Naive B cell (primary cell): ENCODE measurements around the gene SEPTIN10. TPM values are rescaled to one million over a fixed set of nuclear protein-coding genes. Genes with fewer than 3 reads are reported as not detected.
"Not testable (repeated sequence)": the region's sequence is repeated elsewhere in the genome, so short reads cannot be mapped to it uniquely, and the experiment has no call there.

Experiments used
- ATAC-seq, 2 donors: fragments of 150-1000 bp; cut with Tn5 transposase; 2 replicates each; pipeline ENCODE4 v1.10.0; 2021; ENCODE audit warnings: low read depth in 2 of 2, mild to moderate bottlenecking in 2 of 2, moderate library complexity in 2 of 2
- DNase-seq: peaks from one replicate; pipeline ENCODE4 v3.0.0; 2022
- H3K27ac Mint-ChIP-seq, 6 donors: one replicate each; pipeline ENCODE4 v1.8.0; 2020 to 2022; ENCODE audit warnings: mild to moderate bottlenecking in 6 of 6, mixed read lengths in 6 of 6, moderate library complexity in 5 of 6, inconsistent platforms in 2 of 6
- H3K27me3 Mint-ChIP-seq, 3 donors: one replicate each; pipeline ENCODE4 v1.8.0; 2021 to 2022; ENCODE audit warnings: mixed read lengths in 3 of 3, mild to moderate bottlenecking in 1 of 3
- H3K36me3 Mint-ChIP-seq, 2 donors: one replicate each; pipeline ENCODE4 v1.8.0; 2020 to 2022; ENCODE audit warnings: mixed read lengths in 2 of 2, inconsistent platforms in 1 of 2, mild to moderate bottlenecking in 1 of 2
- H3K4me1 Mint-ChIP-seq, 3 donors: one replicate each; pipeline ENCODE4 v1.8.0; 2020 to 2022; ENCODE audit warnings: mixed read lengths in 3 of 3, inconsistent platforms in 1 of 3, mild to moderate bottlenecking in 1 of 3, moderate library complexity in 1 of 3
- H3K4me3 Mint-ChIP-seq, 8 donors: one replicate each; pipeline ENCODE4 v1.8.0; 2020 to 2022; ENCODE audit warnings: mild to moderate bottlenecking in 8 of 8, mixed read lengths in 8 of 8, moderate library complexity in 8 of 8, inconsistent platforms in 2 of 8
- H3K9me3 Mint-ChIP-seq, 7 donors: one replicate each; pipeline ENCODE4 v1.8.0; 2020 to 2022; ENCODE audit warnings: mixed read lengths in 7 of 7, mild to moderate bottlenecking in 5 of 7, inconsistent platforms in 2 of 7, moderate library complexity in 1 of 7
- polyA plus RNA-seq, 6 donors: library from polyadenylated mRNA; unstranded; fragments of 300-500 nt; fragmentation: Illumina TruSeq; gene quantifications; one replicate each; pipeline ENCODE4 v1.2.3, GENCODE V29; 2021; ENCODE audit warnings: low read depth in 6 of 6

Gene SEPTIN10
- polyA plus RNA-seq, 6 donors from 2014 or later: 0.41 to 1.8 (median 0.84) TPM; not detected in 1

DNA sequence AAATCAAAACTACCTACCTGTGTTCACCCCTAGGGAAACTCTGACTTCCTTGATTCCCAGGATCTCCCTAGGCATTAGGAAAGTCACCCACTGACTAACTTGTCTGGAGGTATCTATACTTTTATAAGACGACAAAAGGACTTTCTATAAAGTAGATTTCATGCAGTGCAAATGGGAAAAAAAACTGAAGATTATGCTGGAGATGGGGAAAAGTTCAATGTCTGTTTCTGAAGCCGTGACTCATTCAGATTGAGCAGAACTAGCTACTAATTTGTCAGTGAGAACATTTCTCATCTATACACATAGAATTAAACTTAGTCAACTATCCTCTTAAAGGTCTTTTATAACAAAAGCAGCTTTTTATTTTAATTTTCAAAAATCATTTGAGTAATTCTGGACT is 6.0 kb downstream of the SEPTIN10 start:
- Mint-ChIP-seq H3K4me1 (peaks cover 0 to 5% (median 3%) of the 10 kb centered on the region in 3 donors), H3K36me3 (peaks cover 1 to 6% of the 10 kb centered on the region in 2 donors), H3K27ac (no peak overlapping the region), H3K27me3 (peaks cover 47 to 75% (median 50%) of the 10 kb centered on the region in 3 donors), H3K4me3 (no peak overlapping the region), H3K9me3 (peaks cover 0 to 28% (median 3%) of the 10 kb centered on the region in 7 donors)
- DNase-seq: no peak
- ATAC-seq: no peak

- peaks cover 42 to 71% (median 47%) of the 10 kb centered on the region in 3 donors for H3K27me3 Mint-ChIP-seq
- no peak overlapping the region for H3K4me3 Mint-ChIP-seq
- ATAC-seq (no peak), DNase-seq (no peak)
- peaks cover 0 to 5% (median under 1%) of the 10 kb centered on the region in 7 donors for H3K9me3 Mint-ChIP-seq
- H3K27ac Mint-ChIP-seq: no peak overlapping the region
- H3K4me1 Mint-ChIP-seq: peaks cover 0 to 4% (median 0%) of the 10 kb centered on the region in 3 donors
- H3K36me3 Mint-ChIP-seq: peaks cover 0 to 3% of the 10 kb centered on the region in 2 donors
Observed at GRCh38 chr2:109604597-109604996, 9.2 kb downstream of the SEPTIN10 start.

DNA sequence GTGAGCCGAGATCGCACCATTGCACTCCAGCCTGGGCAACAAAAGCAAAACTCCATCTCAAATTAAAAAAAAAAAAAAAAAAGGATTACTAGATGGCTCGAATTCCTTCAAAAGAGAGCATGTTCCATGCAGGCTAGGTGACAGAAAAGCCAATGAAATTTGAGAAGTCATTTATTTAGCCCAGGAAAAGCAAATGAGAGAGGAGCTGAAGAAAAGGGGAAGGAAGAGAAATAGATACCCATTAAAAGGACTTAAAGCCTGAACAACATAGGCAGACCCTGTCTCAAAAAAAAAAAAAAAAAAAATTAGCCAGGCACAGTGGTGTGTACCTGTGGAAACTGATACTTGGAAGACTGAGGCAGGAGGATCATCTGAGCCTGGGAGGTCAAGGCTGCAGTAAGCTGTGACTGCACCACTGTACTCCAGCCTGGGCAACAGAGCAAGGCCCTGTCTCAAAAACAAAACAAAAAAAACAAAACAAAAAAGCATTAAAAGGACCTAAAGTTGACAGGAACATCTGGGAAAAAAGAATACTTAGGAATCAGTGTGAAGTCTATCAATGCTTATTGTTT is 11.1 kb downstream of the SEPTIN10 start:
- peaks cover 28 to 54% (median 30%) of the 10 kb centered on the region in 3 donors for H3K27me3 Mint-ChIP-seq
- no peaks in the 10 kb centered on the region for H3K36me3 Mint-ChIP-seq
- no peak overlapping the region for H3K4me3 Mint-ChIP-seq
- H3K9me3 Mint-ChIP-seq: no peaks in the 10 kb centered on the region
- no peak for ATAC-seq
- no peaks in the 10 kb centered on the region for H3K4me1 Mint-ChIP-seq
- no peak for DNase-seq
- no peak overlapping the region for H3K27ac Mint-ChIP-seq

- H3K36me3 Mint-ChIP-seq: no peaks in the 10 kb centered on the region
- no peak overlapping the region for H3K4me3 Mint-ChIP-seq
- peaks cover 22 to 50% (median 25%) of the 10 kb centered on the region in 3 donors for H3K27me3 Mint-ChIP-seq
Observed at GRCh38 chr2:109601783-109602182, 12.0 kb downstream of the SEPTIN10 start.

GRCh38 chr2:109597283-109597682 is 16.5 kb downstream of the SEPTIN10 start:
- peaks cover 15 to 33% (median 27%) of the 10 kb centered on the region in 3 donors for H3K27me3 Mint-ChIP-seq
- no peak for DNase-seq
- H3K4me1 Mint-ChIP-seq: no peaks in the 10 kb centered on the region
- ATAC-seq: no peak
- no peak overlapping the region for H3K27ac Mint-ChIP-seq
- H3K36me3 Mint-ChIP-seq: no peaks in the 10 kb centered on the region
- H3K9me3 Mint-ChIP-seq: no peaks in the 10 kb centered on the region
- H3K4me3 Mint-ChIP-seq: no peak overlapping the region

More at GRCh38 chr2:109601783-109602182, 12.0 kb downstream of the SEPTIN10 start:
- Mint-ChIP-seq H3K4me1 (no peaks in the 10 kb centered on the region), H3K27ac (no peak overlapping the region), H3K9me3 (no peaks in the 10 kb centered on the region)
- ATAC-seq: no peak
- DNase-seq: no peak

- DNase-seq (no peak), ATAC-seq (no peak)
- no peak overlapping the region for H3K4me3 Mint-ChIP-seq
- H3K27ac Mint-ChIP-seq: no peak overlapping the region
- H3K36me3 Mint-ChIP-seq: no peaks in the 10 kb centered on the region
- peaks cover 8 to 24% (median 16%) of the 10 kb centered on the region in 3 donors for H3K27me3 Mint-ChIP-seq
- H3K4me1 Mint-ChIP-seq: no peaks in the 10 kb centered on the region
- no peaks in the 10 kb centered on the region for H3K9me3 Mint-ChIP-seq
Observed at GRCh38 chr2:109595644-109596043, 18.1 kb downstream of the SEPTIN10 start.

DNA sequence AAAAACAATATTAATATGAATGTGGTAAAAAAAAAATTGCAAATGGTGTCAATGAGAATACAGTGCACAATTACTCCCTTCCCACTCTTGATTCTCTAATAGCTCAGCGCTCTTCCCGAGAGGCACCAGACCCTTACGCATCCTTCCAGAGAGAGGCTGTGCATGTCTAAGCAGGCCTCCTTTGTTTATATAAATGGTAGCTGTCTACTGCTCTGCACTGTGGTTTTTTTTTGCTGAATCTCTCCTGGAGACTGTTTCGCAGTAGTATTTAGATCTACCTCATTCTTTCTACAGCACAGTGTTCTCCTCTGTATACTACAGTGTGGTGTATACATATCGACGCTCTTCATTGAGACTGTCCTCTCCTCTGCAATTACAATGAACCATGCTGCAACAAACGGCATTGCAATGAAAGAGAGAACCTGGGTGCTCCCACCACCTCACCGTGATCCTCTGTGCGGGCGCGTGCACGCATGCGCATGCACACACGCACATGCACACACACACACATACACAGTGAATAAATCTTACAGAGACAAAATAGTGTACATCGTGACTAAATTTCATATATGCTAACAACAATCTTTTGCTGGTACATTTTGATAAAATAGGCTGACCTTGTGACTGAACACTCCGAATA is 19.4 kb downstream of the SEPTIN10 start:
- Mint-ChIP-seq H3K9me3 (no peaks in the 10 kb centered on the region), H3K36me3 (no peaks in the 10 kb centered on the region)

DNA sequence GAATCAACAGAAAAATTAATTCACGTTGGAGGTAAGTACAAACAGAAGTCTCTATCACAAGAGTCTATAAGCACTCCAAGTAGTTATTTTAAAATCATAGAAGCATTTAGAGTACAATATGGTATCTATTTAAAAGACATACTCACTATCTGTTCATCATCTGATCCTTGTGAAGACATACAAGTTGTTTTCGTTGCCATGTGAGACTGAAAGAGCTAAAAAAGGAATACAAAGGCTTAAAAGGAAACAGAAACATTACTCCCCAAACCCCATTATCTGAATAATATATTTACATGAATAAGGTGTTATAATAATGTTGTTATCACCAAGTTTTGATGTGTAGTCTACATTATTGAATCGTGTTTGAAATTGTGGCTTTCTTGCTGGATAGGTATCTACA is 20.9 kb downstream of the SEPTIN10 start:
- Mint-ChIP-seq H3K4me1 (no peaks in the 10 kb centered on the region), H3K27me3 (peaks cover 0 to 16% (median 10%) of the 10 kb centered on the region in 3 donors), H3K9me3 (no peaks in the 10 kb centered on the region), H3K27ac (no peak overlapping the region), H3K36me3 (no peaks in the 10 kb centered on the region), H3K4me3 (no peak overlapping the region)
- no peak for DNase-seq
- no peak for ATAC-seq

More for the DNA sequence above, 19.4 kb downstream of the SEPTIN10 start:
- ATAC-seq: no peak
- H3K27ac Mint-ChIP-seq: no peak overlapping the region
- DNase-seq: no peak
- H3K27me3 Mint-ChIP-seq: peaks cover 0 to 16% (median 10%) of the 10 kb centered on the region in 3 donors
- no peak overlapping the region for H3K4me3 Mint-ChIP-seq
- H3K4me1 Mint-ChIP-seq: no peaks in the 10 kb centered on the region

GRCh38 chr2:109591206-109591605 is 22.6 kb downstream of the SEPTIN10 start:
- DNase-seq (no peak), ATAC-seq (no peak)
- Mint-ChIP-seq H3K4me1 (no peaks in the 10 kb centered on the region), H3K9me3 (peaks cover 0 to 2% (median 0%) of the 10 kb centered on the region in 7 donors), H3K27me3 (peaks cover 0 to 17% (median 16%) of the 10 kb centered on the region in 3 donors), H3K4me3 (no peak overlapping the region), H3K36me3 (no peaks in the 10 kb centered on the region), H3K27ac (no peak overlapping the region)

DNA sequence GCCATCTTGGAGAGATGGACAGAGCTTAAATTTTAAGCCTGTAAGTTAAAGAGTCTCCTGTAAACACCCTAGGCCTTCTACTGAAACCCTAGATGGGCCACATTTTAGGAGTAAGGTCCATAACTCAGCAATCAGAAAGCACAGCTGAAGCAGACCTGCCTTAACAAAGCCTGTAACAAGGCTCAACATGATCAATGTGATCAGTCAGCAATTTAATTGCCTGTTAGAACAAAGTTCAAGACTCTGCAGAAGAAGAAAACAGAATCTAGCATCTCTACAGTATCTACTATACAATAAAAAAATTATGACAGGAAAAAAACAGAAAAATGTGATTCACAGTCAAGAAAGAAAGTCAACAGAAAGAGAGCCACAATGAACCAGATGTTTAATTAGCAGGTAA is 27.1 kb downstream of the SEPTIN10 start:
- H3K27ac Mint-ChIP-seq: peak overlapping the region in 1 of 6 donors; percentile 46
- H3K27me3 Mint-ChIP-seq: peaks cover 7 to 43% (median 9%) of the 10 kb centered on the region in 3 donors
- H3K9me3 Mint-ChIP-seq: peaks cover 0 to 5% (median 0%) of the 10 kb centered on the region in 7 donors
- DNase-seq: no peak
- H3K4me1 Mint-ChIP-seq: no peaks in the 10 kb centered on the region
- no peaks in the 10 kb centered on the region for H3K36me3 Mint-ChIP-seq
- no peak for ATAC-seq
- no peak overlapping the region for H3K4me3 Mint-ChIP-seq

- no peak overlapping the region for H3K27ac Mint-ChIP-seq
- no peak for DNase-seq
- no peaks in the 10 kb centered on the region for H3K36me3 Mint-ChIP-seq
- no peak overlapping the region for H3K4me3 Mint-ChIP-seq
- no peaks in the 10 kb centered on the region for H3K4me1 Mint-ChIP-seq
- peaks cover 0 to 5% (median 0%) of the 10 kb centered on the region in 7 donors for H3K9me3 Mint-ChIP-seq
- H3K27me3 Mint-ChIP-seq: peaks cover 7 to 38% (median 9%) of the 10 kb centered on the region in 3 donors
- no peak for ATAC-seq
Observed at GRCh38 chr2:109582928-109583895, 30.6 kb downstream of the SEPTIN10 start.

- not testable (repeated sequence) for DNase-seq, H3K9me3 Mint-ChIP-seq, ATAC-seq, H3K4me1 Mint-ChIP-seq, H3K36me3 Mint-ChIP-seq, H3K27ac Mint-ChIP-seq, H3K4me3 Mint-ChIP-seq
- H3K27me3 Mint-ChIP-seq: peaks cover 0 to 11% (median 7%) of the 10 kb centered on the region in 3 donors
Observed at GRCh38 chr2:109577630-109578029, 36.1 kb downstream of the SEPTIN10 start.

DNA sequence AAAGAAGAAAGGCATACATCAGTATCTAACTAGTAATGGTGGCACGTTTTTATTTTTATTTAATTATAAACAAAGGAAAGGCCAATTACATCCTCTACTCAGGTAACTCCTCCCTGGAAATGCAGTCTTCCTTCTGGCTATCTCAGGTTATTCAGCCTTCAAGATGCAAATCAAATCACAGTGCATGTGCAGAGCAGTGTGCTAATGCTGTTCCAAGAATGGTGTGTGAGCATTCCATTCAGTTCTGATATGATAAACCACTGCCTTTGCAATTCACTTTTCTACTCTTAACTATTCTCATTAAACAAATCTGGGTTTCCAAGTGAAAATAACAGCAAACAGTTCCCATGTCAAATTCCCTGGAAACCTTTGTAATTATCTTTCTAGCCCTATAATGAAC is 38.4 kb downstream of the SEPTIN10 start:
- DNase-seq: no peak
- Mint-ChIP-seq H3K4me1 (no peaks in the 10 kb centered on the region), H3K27ac (no peak overlapping the region), H3K9me3 (no peaks in the 10 kb centered on the region), H3K36me3 (no peaks in the 10 kb centered on the region), H3K27me3 (no peaks in the 10 kb centered on the region), H3K4me3 (no peak overlapping the region)
- ATAC-seq: no peak
